HG03060 (cell line): ENCODE measurements around the gene GRIA1.

Source experiments
- ATAC-seq: cut with Tn5 transposase; IDR thresholded peaks from one replicate; pipeline ENCODE4 v1.9.1; 2021; ENCODE audit warnings: low read depth, moderate number of reproducible peaks; ENCODE audit not compliant: unreplicated experiment

GRIA1 gene

GRCh38 chr5:153767221-153768188 lies 277.0 kb downstream of the GRIA1 start:
- ATAC-seq, result no peak

- no peak for ATAC-seq
Observed at GRCh38 chr5:153770066-153770465, 279.6 kb downstream of the GRIA1 start.

GRCh38 chr5:153774686-153775085 lies 284.2 kb downstream of the GRIA1 start:
- no peak for ATAC-seq

- no peak for ATAC-seq
Observed at GRCh38 chr5:153775923-153776322, 285.5 kb downstream of the GRIA1 start.

GRCh38 chr5:153777681-153778581 lies 287.5 kb downstream of the GRIA1 start:
- ATAC-seq, result no peak

GRCh38 chr5:153779836-153780235 lies 289.4 kb downstream of the GRIA1 start:
- no peak for ATAC-seq

GRCh38 chr5:153780876-153781705 lies 290.6 kb downstream of the GRIA1 start:
- ATAC-seq, result no peak

GRCh38 chr5:153782589-153783361 lies 292.3 kb downstream of the GRIA1 start:
- ATAC-seq, result no peak

GRCh38 chr5:153783362-153783658 lies 292.8 kb downstream of the GRIA1 start:
- ATAC-seq, result no peak

- ATAC-seq, result no peak
Observed at GRCh38 chr5:153784277-153784676, 293.8 kb downstream of the GRIA1 start.

GRCh38 chr5:153791339-153791738 lies 300.9 kb downstream of the GRIA1 start:
- ATAC-seq, result no peak

GRCh38 chr5:153792305-153792704 lies 301.8 kb downstream of the GRIA1 start:
- ATAC-seq, result no peak

- no peak for ATAC-seq
Observed at GRCh38 chr5:153793699-153794098, 303.2 kb downstream of the GRIA1 start.

- no peak for ATAC-seq
Observed at GRCh38 chr5:153794327-153794726, 303.9 kb downstream of the GRIA1 start.

- no peak for ATAC-seq
Observed at GRCh38 chr5:153796527-153796926, 306.1 kb downstream of the GRIA1 start.

- ATAC-seq, result peak; percentile 70
Observed at GRCh38 chr5:153797484-153797883, 307.0 kb downstream of the GRIA1 start.

- no peak for ATAC-seq
Observed at GRCh38 chr5:153798830-153799229, 308.4 kb downstream of the GRIA1 start.

- no peak for ATAC-seq
Observed at GRCh38 chr5:153799466-153799865, 309.0 kb downstream of the GRIA1 start.

- no peak for ATAC-seq
Observed at GRCh38 chr5:153802050-153802821, 311.8 kb downstream of the GRIA1 start.
